ENCODE measurements around the gene HK1.
A peak's percentile ranks its signal among the peaks of the same experiment; 100 is the strongest.
"Not testable (repeated sequence)": the region's sequence is repeated elsewhere in the genome, so short reads cannot be mapped to it uniquely, and the experiment has no call there.

Gene HK1

DNA sequence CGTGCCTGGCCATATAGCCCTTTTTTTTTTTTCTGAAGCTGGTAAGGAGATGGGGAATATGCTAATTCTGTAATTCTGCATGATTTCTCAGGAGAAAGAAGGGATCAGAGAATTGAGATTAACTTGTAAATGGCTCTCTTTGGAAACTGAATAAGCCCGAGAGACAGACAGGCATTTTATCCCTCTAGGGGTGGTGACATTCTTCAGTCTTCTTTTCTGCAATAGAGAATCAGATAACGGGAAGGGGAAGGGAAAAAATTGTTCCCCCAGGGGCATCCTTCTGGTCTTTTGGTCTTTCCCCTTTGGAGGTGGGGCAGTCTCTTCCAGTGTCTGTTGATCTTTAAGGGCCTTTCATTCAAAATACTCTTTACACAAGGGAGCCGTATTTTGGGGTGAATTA, 34.2 kb downstream of the HK1 start:
- DNase-seq (ENCODE audit: low spot score), result no peak

- DNase-seq (ENCODE audit: low spot score), result no peak
These were observed 36.8 kb downstream of the HK1 start for GRCh38 chr10:69315100-69315542.

DNA sequence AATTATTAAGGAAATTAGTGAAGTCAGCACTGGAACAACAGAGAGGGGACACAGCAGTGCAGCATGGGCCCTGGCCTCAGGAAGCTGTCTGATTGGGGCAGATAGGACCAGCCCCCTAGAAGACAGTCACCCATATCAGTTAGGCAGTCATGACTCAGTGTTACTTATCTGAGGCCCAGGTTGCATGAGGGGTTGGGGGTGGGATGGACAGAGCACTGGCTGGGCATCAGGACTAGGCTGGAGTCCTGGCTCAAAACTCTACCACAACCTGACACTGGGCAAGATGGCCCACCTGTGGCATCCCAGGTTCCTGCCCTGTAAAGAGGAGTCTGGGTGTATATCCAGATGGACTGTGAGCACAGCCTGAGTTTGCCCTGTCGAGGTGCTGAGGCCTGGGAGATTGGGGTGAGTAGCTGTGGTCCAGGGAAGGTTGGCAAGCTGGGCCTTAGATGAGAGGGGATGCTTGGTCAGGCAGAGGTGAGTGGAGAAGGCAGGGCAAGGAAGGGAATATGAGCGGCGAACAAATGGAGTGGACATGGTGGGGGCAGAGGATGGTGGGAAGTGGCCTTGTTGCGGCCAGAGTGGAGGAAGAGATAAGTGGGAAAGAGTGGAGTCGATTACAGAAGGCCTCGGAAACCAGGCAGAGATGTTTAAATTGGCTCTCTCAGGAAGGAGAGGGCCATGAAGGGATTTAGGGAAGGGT, 37.5 kb downstream of the HK1 start:
- no peak for DNase-seq (ENCODE audit: low spot score)

- DNase-seq (ENCODE audit: low spot score), result no peak
These were observed 38.2 kb downstream of the HK1 start for GRCh38 chr10:69316313-69317059.

DNA sequence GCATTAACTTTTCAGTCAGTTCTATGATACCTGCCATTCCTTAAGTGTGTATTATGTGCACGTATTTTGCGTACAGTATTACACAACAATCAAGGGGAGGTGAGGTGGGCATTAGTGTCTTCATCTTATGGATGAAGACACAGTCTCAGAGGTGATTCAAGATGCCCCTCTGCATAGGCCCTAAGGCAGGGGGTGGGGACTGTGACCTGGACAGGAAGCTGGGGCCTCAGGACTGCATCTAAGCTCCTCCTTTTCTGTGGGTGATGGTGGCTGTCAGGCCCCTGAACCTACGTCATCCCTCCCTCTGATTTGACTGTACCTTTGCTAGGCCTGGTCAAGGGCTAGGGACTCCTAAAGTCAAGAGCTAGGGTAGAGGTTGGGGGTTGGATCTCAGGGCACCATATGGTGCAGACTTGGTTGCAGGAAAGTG, 38.9 kb downstream of the HK1 start:
- DNase-seq (ENCODE audit: low spot score), result no peak

DNA sequence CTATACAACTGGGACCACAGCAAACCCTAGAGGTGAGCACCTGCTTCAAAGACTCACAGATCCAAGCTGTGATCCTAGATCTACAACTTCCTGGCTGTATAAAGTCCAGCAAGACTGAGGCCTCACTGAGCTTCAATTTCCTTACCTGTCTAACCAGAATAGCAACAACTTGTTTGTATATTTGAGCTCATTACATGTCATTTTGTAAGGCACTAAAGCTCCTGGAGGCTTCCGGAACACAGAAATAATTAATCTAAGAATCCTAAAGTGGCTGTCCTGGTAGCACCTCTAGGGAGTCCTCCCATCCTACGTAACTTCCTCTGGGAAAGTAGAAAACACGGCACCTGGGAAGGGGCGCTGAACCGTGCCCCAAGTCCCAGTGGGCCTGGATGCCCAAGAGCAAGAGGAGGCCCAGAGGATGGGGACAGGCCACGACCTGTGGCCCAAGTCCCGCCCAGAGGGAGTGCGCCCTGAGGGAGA, 39.4 kb downstream of the HK1 start:
- no peak for DNase-seq (ENCODE audit: low spot score)

- DNase-seq (ENCODE audit: low spot score), result peak; percentile 92
These were observed 40.0 kb downstream of the HK1 start for GRCh38 chr10:69318106-69318866.

- peak; percentile 63 for DNase-seq (ENCODE audit: low spot score)
These were observed 40.8 kb downstream of the HK1 start for GRCh38 chr10:69318867-69319727.

DNA sequence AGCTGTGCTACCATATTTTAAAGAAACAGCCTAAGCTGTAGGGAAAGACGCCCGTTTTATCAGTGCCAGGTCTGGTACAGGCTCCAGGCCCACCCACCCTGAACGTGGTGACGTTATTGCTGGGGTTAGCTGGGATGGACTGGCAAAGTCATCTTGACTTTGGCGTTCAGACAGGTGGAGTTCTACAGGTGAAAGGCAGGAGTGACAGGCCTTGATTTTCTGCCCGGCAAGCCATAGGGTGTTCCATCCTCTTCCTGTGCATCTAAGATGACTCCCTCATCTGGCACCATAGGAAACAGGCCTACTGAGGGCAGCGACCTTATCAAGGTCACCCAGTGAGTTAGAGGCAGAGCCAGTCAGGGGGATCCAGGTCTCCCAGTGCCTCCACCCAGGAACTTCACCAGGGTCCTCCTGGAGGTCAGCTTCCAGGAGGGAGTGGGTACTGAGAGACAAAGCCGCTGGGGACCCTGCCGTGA, 41.6 kb downstream of the HK1 start:
- no peak for DNase-seq (ENCODE audit: low spot score)

DNA sequence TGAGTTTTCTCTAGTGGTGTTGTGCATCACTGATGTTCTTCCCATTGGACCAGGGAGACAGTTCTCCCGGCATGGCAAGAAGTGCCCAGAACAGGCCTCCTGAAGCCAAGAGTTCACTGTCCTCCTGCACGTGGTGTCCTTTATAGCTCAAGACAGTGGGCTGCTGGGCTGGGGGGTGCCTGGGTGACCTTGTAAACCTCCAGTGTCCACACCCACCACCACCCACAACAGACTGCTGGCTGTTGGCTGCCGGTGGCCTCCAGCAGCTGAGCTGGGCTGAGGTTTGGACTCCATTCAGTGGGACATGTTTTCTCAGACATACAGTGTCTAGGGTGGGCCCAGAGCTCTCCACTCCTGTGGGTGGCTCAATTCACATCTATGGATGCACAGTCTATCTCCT, 42.2 kb downstream of the HK1 start:
- DNase-seq (ENCODE audit: low spot score), result no peak

DNA sequence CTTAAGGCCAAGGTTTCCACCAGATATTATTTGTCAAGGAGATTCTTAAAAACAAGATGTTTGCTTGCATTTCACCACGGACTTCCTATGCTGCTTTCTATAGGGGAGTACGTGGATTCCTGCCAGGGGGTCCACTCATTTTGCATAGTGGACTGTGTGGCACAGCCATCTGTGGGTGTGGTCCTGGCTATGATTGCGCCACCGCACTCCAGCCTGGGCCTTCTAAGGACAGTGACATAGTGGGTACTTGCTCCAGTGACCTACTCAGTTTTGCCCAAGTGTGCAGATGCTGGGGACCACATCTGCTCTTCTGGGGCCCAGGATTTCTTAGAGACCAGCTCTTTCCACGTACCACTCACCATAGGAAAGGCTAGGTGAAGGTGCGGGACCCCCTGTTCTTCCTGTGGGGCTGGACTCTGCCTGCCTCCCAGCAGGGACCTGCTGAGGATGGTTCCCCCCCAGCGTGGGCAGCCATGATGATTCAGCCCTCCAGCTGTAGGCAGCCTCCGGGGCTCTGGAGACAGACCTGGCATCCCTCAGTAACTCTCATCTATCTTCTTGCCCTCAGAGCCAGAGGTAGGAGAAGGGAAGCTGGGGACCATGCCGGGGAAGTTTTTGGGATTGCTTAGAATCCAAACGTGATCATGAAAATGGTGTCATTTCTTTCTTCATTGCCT, 42.9 kb downstream of the HK1 start:
- DNase-seq (ENCODE audit: low spot score), result no peak

DNA sequence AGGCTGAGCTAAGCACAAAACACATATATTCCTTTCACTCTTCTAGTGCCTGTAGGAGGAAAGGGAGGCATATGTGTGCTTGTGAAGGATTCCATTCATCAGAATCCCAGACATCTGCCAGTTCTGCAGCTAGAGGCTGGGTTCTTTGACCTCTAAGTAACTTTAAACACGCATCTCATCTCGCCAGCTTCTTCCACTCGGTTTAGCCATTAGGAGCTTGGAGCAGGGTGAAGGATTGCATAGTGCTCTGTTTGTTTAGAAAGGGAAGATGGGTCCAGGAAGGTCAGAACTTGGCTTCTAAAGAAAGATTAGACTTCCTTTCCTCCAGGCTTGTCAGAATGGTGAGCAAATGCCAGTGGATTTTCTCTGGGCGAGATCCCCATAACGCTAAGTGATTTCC, 43.6 kb downstream of the HK1 start:
- DNase-seq (ENCODE audit: low spot score), result no peak

- DNase-seq (ENCODE audit: low spot score), result not testable (repeated sequence)
These were observed 44.0 kb downstream of the HK1 start for GRCh38 chr10:69322346-69322745.

- no peak for DNase-seq (ENCODE audit: low spot score)
These were observed 45.3 kb downstream of the HK1 start for GRCh38 chr10:69323622-69324021.

DNA sequence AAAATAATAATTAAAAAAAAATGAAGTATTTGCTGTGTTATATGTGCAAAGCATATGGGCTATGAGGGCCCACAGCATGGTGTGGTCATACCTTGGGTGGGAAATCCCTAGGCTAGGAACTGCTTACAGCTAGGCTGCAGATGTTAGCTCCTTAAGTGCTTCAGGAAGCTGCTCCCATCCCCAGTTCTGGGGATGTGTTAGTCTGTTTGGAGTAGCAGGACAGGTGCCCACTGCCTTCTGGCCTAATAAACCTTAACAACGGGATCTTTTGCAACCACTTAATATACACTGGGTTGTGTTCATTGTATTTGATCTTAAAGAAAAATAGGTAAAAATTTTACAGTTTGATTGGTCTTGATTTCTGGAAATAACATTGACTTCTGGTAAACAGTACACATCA, 46.3 kb downstream of the HK1 start:
- no peak for DNase-seq (ENCODE audit: low spot score)

- not testable (repeated sequence) for DNase-seq (ENCODE audit: low spot score)
These were observed 47.6 kb downstream of the HK1 start for GRCh38 chr10:69325637-69326523.

DNA sequence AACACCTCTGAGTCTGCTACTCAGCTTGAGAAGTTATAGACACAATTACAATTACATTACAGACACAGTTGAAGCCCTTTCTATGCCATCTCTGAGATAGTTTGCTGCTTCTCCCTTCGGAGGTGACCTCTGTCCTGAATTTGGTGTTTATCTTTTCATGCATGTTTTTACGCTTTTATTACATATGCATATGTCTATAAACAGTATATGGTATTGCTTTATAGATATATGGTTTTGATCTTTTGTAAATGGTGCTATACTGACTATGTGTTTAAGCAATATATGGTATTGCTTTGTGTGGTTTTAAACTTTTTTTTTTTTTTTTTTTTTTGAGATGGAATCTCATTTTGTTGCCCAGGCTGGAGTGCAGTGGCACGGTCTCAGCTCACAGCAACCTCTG, 48.4 kb downstream of the HK1 start:
- DNase-seq (ENCODE audit: low spot score), result no peak

DNA sequence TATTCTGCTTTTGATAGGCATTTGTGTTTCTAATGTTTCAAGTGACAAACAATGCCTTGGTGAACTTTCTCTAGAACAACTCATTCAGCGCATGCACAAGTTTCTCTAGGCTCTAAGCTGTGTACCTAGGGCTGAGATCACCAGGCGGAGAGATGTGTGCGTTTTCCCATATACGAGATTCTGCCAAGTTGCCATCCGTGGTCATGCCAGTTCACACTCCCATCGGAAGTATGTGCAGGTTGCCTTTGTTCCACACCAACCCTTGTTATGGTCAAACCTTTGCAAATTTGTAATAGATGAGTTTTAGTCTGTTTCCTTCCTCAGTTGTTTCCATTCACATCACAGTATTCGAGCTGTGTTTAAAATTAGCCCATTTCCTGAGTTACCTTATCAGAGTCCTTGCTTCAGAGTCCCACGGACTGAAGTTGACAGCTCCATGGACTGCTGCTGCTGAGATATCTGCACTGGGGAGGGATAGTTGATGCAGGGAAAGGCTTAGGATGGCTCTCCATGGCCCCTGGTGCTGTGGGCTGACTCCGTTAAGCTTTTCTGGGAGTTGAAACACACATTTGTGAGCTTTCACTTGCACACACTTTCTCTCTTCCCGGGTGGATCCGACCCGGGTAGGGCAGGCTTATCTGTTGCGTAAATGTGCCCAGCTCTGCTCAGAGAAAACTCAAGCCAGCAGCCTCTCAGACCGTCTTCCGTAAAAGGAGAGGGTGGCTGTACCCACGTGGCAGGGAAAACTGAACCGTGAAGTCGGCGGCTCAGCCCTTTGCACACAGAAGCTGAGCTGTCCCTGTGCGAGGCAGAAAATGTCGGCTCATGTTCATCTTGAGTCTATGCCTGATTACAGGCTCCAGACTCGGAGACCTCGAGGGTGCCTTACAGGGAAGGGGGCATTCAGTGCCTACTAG, 49.4 kb downstream of the HK1 start:
- DNase-seq (ENCODE audit: low spot score), result no peak

DNA sequence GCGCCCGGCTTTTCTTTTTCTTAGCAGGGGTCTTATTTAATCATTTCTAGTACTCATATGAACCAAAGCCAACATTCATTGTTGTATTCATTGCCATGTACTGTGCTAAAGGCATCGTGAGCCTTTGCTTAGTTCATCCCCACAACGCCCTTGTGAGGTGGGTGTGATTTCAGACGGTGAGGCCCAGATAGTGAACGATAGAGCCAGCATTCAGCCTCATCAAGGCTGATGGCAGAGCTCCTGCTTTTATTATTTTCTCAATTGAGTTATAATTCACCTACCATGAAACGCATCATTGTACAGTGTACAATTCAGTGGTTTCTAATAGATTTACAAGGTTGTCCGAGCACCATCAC, 50.1 kb downstream of the HK1 start:
- DNase-seq (ENCODE audit: low spot score), result no peak
